HCT116 (cell line): Measurements from ENCODE around the gene RPS6KA1. TPM values are rescaled to one million over a fixed set of nuclear protein-coding genes. Genes with fewer than 3 reads are reported as not detected.

Source experiments
- ATAC-seq: fragments of 200-7000 bp; cut with Tn5 transposase; 2 replicates; pipeline ENCODE4 v1.9.1; 2020; ENCODE audit warnings: mild to moderate bottlenecking, moderate library complexity
- BruUV-seq: library from RNA; stranded (reverse); fragments of 400-500 nt; replicated peaks from 2 replicates; lab custom pipeline; 2021; lab: Mats Ljungman, UMichigan
- CTCF ChIA-PET: fragments of 300-600 bp; sonication (Branson Sonifier 250); formaldehyde crosslinking; loops from one replicate; lab custom pipeline; 2021; ENCODE audit warnings: antibody characterized with exemption; lab: Charles Lee
- POLR2A ChIA-PET: fragments of 300-600, 350-600 bp; sonication (Branson Sonifier 250); formaldehyde crosslinking; loops from one replicate; lab custom pipeline; 2021; ENCODE audit warnings: antibody characterized with exemption; lab: Charles Lee
- RAD21 ChIA-PET, 2 experiments: fragments of 300-600 bp; sonication (Branson Sonifier 250); formaldehyde crosslinking; loops; one replicate each; lab custom pipeline; 2023; ENCODE audit warnings: low total read pairs in 2 of 2; ENCODE audit not compliant: uncharacterized antibody in 2 of 2, unreplicated experiment in 2 of 2, low non-redundant PET in 1 of 2; lab: Charles Lee
- DNase-seq: peaks from one replicate; pipeline ENCODE4 v3.0.0-alpha.2; 2010; ENCODE audit warnings: low read depth, low spot score
- H2AFZ ChIP-seq: fragments of 200-600 bp; shearing (Covaris generic), sonication (generic); 2 replicates; pipeline ENCODE4 v1.6.1; 2017; ENCODE audit warnings: low read depth, mixed run types, mixed read lengths, antibody characterized with exemption, low read length; ENCODE audit not compliant: poor library complexity, severe bottlenecking
- H3K27ac ChIP-seq: 2 replicates; pipeline ENCODE4 v1.5.1; 2012; ENCODE audit warnings: low read depth, low read length
- H3K27me3 ChIP-seq: fragments of 200-600 bp; sonication (generic); 2 replicates; pipeline ENCODE4 v1.6.1; 2016; ENCODE audit warnings: mixed run types, low read length, mixed read lengths; ENCODE audit not compliant: insufficient read depth
- H3K36me3 ChIP-seq, 2 experiments: fragments of 200-500 bp in 1 of 2; fragments of 200-600 bp in 1 of 2; sonication (Bioruptor generic) in 1 of 2; sonication (generic) in 1 of 2; 2 replicates each; pipeline versions ENCODE4 v1.5.1 to v1.6.1; 2014 to 2016; ENCODE audit warnings: low read length in 2 of 2, inconsistent platforms in 1 of 2, mixed read lengths in 1 of 2, mixed run types in 1 of 2; ENCODE audit not compliant: insufficient read depth in 2 of 2, control insufficient read depth in 1 of 2
- H3K4me1 ChIP-seq, 2 experiments: fragments of 200-600 bp in 1 of 2; sonication (generic) in 1 of 2; 2 replicates each; pipeline versions ENCODE4 v1.5.1 to v1.6.1; 2012 to 2017; ENCODE audit warnings: low read length in 2 of 2, inconsistent platforms in 1 of 2, mild to moderate bottlenecking in 1 of 2, mixed read lengths in 1 of 2, mixed run types in 1 of 2, moderate library complexity in 1 of 2; ENCODE audit not compliant: insufficient read depth in 2 of 2, control insufficient read depth in 1 of 2
- H3K4me2 ChIP-seq: fragments of 200-600 bp; sonication (generic); 2 replicates; pipeline ENCODE4 v1.6.1; 2017; ENCODE audit warnings: mixed run types, low read length, mixed read lengths
- H3K4me3 ChIP-seq, 2 experiments: fragments of 200-600 bp in 1 of 2; sonication (generic) in 1 of 2; replicated peaks in 1 of 2; 2 replicates each; pipeline ENCODE4 v1.5.1; 2011 to 2016; ENCODE audit warnings: low read length in 2 of 2, control low read depth in 1 of 2, low read depth in 1 of 2, mild to moderate bottlenecking in 1 of 2, mixed read lengths in 1 of 2, mixed run types in 1 of 2
- H3K79me2 ChIP-seq: fragments of 200-600 bp; sonication (generic); 2 replicates; pipeline ENCODE4 v1.6.1; 2017; ENCODE audit warnings: mild to moderate bottlenecking, mixed run types, low read length, moderate library complexity, mixed read lengths; ENCODE audit not compliant: insufficient read depth
- H3K9ac ChIP-seq: fragments of 200-600 bp; sonication (generic); 2 replicates; pipeline ENCODE4 v1.6.1; 2016; ENCODE audit warnings: low read length, mixed read lengths
- H3K9me2 ChIP-seq: fragments of 200-600 bp; sonication (generic), shearing (Covaris generic); 2 replicates; pipeline ENCODE4 v1.6.1; 2017; ENCODE audit warnings: mixed run types, mild to moderate bottlenecking, moderate library complexity; ENCODE audit not compliant: insufficient read depth
- H3K9me3 ChIP-seq, 2 experiments: fragments of 200-500 bp in 1 of 2; fragments of 200-600 bp in 1 of 2; sonication (Bioruptor generic) in 1 of 2; sonication (generic) in 1 of 2; 2 replicates each; pipeline ENCODE4 v1.6.1; 2014 to 2017; ENCODE audit warnings: low read length in 2 of 2, mixed read lengths in 2 of 2, inconsistent platforms in 1 of 2, low read depth in 1 of 2, mild to moderate bottlenecking in 1 of 2, mixed run types in 1 of 2, moderate library complexity in 1 of 2; ENCODE audit not compliant: control insufficient read depth in 1 of 2, insufficient read depth in 1 of 2
- H4K20me1 ChIP-seq: fragments of 200-600 bp; sonication (generic), shearing (Covaris generic); 2 replicates; pipeline ENCODE4 v1.6.1; 2017; ENCODE audit warnings: mixed run types, mild to moderate bottlenecking, moderate library complexity; ENCODE audit not compliant: insufficient read depth
- CEBPB ChIP-seq: IDR thresholded peaks from 2 replicates; pipeline ENCODE4 v1.6.1; 2012; ENCODE audit warnings: low read depth
- ELF1 ChIP-seq: IDR thresholded peaks from 2 replicates; pipeline ENCODE4 v1.6.1; 2012; ENCODE audit warnings: low read depth, borderline replicate concordance
- FOSL1 ChIP-seq: IDR thresholded peaks from 2 replicates; pipeline ENCODE4 v1.6.1; 2012; ENCODE audit warnings: low read depth
- POLR2A ChIP-seq: IDR thresholded peaks from 2 replicates; pipeline ENCODE4 v1.7.0; 2011; ENCODE audit warnings: borderline replicate concordance; ENCODE audit not compliant: insufficient read depth, insufficient read length; ENCODE audit errors: extremely low read depth
- POLR2AphosphoS5 ChIP-seq: IDR thresholded peaks from 2 replicates; pipeline ENCODE4 v1.6.1; 2011; ENCODE audit warnings: mild to moderate bottlenecking, low read depth, low read length, moderate library complexity
- SIN3A ChIP-seq: IDR thresholded peaks from 2 replicates; pipeline ENCODE4 v1.6.1; 2012; ENCODE audit warnings: low read depth
- SP1 ChIP-seq: IDR thresholded peaks from 2 replicates; pipeline ENCODE4 v1.6.1; 2012; ENCODE audit warnings: low read depth
- SRF ChIP-seq: IDR thresholded peaks from 2 replicates; pipeline ENCODE4 v1.6.1; 2012; ENCODE audit warnings: low read depth
- YY1 ChIP-seq: IDR thresholded peaks from 2 replicates; pipeline ENCODE4 v1.6.1; 2011; ENCODE audit warnings: low read length, low read depth, moderate library complexity, mild to moderate bottlenecking; ENCODE audit not compliant: insufficient replicate concordance; ENCODE audit errors: extremely low read depth
- ZNF274 ChIP-seq: fragments of 200-500 bp; sonication (Bioruptor generic); IDR thresholded peaks from 2 replicates; pipeline ENCODE4 v1.6.1; 2014; ENCODE audit warnings: mild to moderate bottlenecking, low read depth, low read length, inconsistent platforms
- intact Hi-C: fragments of 100-400 bp; cut with micrococcal nuclease; formaldehyde crosslinking; loops from 2 replicates; pipeline ENCODE4 v1.10.0; 2022
- total RNA-seq: library from RNA; stranded (reverse); gene quantifications from one replicate; pipeline ENCODE4 v1.2.1, GENCODE V29; 2021; ENCODE audit not compliant: unreplicated experiment
- TF ChIP-seq, protein P1 (sequence below): IDR thresholded peaks from 2 replicates; pipeline ENCODE4 v1.6.1; 2011; ENCODE audit warnings: mild to moderate bottlenecking, low read length, moderate library complexity; ENCODE audit not compliant: insufficient replicate concordance; ENCODE audit errors: extremely low read depth
- TF ChIP-seq, protein P2 (sequence below): IDR thresholded peaks from 2 replicates; pipeline ENCODE4 v1.6.1; 2012

RPS6KA1 gene
- total RNA-seq, 1 experiment from 2014 or later: 47.0 TPM

DNA sequence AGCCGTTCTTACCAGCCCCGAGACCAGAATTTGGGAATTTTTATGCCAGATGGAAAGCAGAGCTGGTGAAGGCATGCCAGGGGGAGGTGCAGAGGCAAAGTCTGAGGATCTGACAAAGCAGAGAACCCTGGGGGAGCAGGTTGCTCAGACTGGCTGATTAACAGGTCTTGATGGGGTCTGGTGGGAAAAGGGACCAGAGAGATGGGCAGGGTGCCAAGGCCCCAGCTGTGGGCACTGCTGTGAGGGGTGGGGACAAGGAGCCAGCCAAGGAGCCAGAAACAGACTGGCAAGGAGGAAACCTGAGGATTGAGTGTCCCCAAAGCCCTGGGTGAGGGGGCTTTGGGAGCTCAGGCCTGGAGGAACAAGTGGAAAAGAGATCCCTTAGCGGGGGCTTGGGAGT, 21.4 kb downstream of the RPS6KA1 start:
- ATAC-seq (no peak), DNase-seq (no peak)
- Histone ChIP-seq H3K36me3 (peaks cover 12 to 14% of the 10 kb centered on the region in 2 experiments; a peak in 3 of 4 replicates), H3K79me2 (no peaks in the 10 kb centered on the region), H2AFZ (no peak overlapping the region), H3K9me3 (no peaks in the 10 kb centered on the region), H3K4me1 (no peaks in the 10 kb centered on the region), H4K20me1 (no peaks in the 10 kb centered on the region), H3K4me3 (no peak overlapping the region), H3K4me2 (no peak overlapping the region), H3K27me3 (no peaks in the 10 kb centered on the region), H3K9ac (no peak overlapping the region), H3K9me2 (no peaks in the 10 kb centered on the region), H3K27ac (no peak overlapping the region)
- ChIA-PET POLR2A (no interaction called here), RAD21 (no interaction called here), CTCF (interaction anchor here (0.9 to 1.8 kb wide), 2 partner anchors 12 to 51 kb away, joined by 3 to 7 read pairs; no protein-coding TSS in a partner anchor)
- intact Hi-C loops: no loop called here
- no TSS peak for BruUV-seq
- TF ChIP-seq SP1 (no peak), CEBPB (no peak), SRF (no peak), SIN3A (no peak), POLR2AphosphoS5 (no peak), POLR2A (no peak), ZNF274 (no peak), FOSL1 (no peak), ELF1 (no peak), YY1 (no peak)
- TF ChIP-seq, protein P1, sequence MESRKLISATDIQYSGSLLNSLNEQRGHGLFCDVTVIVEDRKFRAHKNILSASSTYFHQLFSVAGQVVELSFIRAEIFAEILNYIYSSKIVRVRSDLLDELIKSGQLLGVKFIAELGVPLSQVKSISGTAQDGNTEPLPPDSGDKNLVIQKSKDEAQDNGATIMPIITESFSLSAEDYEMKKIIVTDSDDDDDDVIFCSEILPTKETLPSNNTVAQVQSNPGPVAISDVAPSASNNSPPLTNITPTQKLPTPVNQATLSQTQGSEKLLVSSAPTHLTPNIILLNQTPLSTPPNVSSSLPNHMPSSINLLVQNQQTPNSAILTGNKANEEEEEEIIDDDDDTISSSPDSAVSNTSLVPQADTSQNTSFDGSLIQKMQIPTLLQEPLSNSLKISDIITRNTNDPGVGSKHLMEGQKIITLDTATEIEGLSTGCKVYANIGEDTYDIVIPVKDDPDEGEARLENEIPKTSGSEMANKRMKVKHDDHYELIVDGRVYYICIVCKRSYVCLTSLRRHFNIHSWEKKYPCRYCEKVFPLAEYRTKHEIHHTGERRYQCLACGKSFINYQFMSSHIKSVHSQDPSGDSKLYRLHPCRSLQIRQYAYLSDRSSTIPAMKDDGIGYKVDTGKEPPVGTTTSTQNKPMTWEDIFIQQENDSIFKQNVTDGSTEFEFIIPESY: no peak
- TF ChIP-seq, protein P2, sequence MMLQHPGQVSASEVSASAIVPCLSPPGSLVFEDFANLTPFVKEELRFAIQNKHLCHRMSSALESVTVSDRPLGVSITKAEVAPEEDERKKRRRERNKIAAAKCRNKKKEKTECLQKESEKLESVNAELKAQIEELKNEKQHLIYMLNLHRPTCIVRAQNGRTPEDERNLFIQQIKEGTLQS: no peak
